Fibroblast of skin of abdomen (primary cell): ENCODE data around the gene KCTD3.
A peak's percentile ranks its signal among the peaks of the same experiment; 100 is the strongest.

Source experiments
- DNase-seq: peaks from one replicate; pipeline ENCODE4 v3.0.0-alpha.2; 2013

KCTD3 gene

DNA sequence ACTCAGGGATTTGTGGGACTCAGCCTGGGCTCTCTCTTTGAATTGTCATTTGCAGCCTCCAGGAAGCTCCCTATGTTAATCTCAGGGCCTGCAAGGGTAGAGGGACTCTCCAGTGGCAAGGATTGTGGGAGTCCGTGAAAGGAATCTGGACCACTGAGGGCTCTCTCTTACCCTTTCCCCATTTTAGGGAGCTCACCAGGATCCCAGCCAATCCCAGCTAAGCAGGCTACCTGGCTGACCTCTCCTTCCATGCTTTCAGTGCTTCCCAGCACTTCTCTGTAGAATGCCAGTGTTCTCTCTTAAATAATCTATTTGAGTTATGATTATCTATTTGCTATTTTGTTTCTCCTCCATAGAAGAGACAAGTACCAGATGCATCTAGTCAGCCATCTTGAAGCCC is 9.6 kb upstream of the KCTD3 start:
- no peak for DNase-seq

DNA sequence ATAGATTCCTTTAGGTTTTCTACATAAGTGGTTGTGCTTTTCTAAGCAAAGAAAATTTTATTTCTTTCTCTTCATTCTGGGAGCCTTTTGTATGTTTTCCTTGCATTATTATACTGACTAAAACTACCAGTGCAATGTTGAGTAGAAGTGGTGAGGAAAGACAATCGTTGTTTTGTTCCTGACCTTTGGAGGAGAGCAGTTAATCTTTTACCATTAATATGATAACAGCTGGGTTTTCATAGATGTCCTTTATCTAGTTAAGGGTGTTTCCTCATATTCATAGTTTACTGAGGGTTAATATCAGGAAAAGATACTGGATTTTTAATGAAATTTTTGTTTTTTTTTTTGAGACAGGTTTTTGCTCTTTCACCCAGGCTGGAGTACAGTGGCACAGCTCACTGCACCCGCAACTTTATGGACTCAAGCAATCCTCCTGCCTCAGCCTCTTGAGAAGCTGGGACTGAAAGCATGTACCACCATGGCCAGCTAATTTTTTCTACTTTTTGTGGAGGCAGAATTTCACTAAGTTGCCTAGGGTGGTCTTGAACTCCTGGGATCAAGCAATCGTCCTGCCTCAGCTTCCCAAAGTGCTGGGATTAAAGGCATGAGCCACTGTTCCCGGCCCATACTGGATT is 9.0 kb upstream of the KCTD3 start:
- no peak for DNase-seq

DNA sequence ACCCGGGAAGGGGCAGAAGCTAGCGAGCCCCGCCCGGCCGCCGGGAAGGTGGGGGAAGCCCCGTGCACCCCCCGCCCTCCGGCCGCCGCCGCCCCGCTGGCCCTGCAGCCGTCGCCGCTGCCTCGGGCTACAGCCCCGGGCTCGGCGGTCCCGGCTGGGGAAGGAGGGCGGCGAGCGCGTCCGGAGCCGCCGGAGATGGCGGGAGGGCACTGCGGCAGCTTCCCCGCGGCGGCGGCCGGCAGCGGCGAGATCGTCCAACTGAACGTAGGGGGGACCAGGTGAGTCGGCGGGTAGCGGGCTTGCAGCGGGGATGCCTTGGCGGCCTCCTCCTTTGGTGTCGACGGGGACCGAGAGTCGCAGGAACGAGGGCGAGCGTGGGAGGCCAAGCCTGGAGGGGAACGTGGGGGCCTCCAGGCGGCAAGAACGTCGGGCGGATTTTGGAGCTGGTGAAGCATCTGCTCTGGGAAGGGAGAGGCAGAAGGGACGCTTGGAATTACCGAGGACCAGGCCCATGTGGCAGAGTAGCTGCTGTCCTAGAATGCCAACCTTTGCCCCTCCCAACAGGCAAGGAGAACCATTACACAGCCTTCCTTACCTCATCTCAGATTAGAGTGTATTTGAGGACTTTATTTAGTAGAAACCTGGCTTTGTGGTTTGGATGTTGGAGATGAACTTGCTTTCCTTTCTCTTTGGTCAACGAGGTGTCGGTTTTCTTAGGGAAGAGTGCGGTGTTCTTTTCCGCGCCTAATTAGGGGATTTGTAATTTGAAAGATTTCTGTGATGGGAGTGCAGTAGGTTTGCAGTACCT is 591 bp downstream of the KCTD3 start:
- DNase-seq: peak; percentile 50

- DNase-seq: peak; percentile 67
These were observed 1.2 kb downstream of the KCTD3 start for GRCh38 chr1:215568299-215568692.

- DNase-seq: no peak
These were observed 3.1 kb downstream of the KCTD3 start for GRCh38 chr1:215569986-215570824.

DNA sequence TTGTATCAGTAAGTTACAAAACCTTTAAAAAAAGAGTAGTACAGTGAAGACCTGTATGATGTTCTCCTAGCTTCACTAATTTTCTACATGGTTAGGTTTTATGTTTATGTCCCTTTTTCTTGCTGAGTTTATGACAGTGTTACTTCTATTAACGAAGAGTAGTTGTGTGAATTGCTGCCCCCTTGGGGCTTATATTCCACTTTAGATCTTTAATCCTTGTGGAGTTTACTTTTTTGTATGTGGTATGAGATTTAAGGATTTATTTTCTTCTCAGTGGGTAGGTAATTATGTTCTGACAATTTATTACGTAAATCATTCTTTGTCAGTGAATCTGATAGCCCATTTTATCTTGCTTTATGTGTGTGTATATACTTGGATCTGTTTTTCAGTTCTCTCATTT is 14.8 kb downstream of the KCTD3 start:
- DNase-seq: no peak

GRCh38 chr1:215583185-215583749 is 16.2 kb downstream of the KCTD3 start:
- DNase-seq: no peak

DNA sequence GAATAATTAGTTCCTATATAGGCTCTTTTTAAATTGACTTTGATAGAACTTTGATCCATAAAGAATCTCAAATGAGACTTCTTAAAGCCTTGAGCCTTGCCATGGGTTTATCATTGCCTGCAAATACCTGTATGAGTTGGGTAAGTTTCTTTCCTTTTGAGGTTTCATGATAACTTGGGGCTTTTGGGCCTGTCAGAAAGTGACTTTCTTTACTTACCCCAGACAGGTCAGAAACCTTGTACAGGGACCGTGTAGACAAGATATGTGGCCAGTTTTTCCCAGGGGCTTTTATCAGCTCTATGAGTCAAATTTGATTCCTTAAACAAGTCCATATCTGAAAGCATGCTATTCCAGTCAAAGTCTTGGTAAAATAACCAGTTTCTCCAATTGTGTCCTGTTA is 17.3 kb downstream of the KCTD3 start:
- no peak for DNase-seq

DNA sequence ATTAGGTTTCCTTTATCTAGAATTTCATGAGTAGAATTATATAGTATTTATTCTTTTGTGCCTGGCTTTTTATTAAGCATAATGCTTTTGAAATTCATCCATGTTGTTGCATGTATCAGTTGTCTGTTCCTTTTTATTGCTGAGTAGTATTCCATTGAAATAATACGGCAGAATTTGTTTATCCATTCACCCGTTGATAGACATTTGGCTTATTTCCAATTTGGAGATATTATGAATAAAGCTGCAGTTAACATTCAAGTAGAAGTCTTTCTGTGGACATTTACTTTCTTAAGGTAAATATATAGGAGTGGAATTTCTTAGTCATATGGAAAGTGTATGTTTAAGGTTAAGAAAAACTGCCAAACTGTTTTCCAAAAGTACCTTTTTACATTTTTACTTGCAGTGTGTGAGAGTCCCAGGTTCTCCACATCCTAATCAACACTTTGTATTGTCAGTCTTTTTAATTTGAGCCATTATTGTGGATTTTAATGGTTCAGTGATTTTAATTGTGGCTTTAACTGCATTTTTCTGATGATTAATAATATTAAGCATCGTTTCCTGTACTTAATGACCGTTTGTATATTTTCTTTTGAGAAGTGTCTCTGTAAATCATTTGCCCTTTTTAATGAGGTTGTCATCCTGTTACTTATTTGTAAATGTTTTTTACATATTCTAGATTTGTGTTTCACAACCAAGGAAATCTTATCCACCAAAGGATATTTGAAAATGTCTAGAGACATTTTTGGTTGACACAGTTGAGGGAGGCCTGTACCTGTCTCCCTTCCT is 22.7 kb downstream of the KCTD3 start:
- no peak for DNase-seq

DNA sequence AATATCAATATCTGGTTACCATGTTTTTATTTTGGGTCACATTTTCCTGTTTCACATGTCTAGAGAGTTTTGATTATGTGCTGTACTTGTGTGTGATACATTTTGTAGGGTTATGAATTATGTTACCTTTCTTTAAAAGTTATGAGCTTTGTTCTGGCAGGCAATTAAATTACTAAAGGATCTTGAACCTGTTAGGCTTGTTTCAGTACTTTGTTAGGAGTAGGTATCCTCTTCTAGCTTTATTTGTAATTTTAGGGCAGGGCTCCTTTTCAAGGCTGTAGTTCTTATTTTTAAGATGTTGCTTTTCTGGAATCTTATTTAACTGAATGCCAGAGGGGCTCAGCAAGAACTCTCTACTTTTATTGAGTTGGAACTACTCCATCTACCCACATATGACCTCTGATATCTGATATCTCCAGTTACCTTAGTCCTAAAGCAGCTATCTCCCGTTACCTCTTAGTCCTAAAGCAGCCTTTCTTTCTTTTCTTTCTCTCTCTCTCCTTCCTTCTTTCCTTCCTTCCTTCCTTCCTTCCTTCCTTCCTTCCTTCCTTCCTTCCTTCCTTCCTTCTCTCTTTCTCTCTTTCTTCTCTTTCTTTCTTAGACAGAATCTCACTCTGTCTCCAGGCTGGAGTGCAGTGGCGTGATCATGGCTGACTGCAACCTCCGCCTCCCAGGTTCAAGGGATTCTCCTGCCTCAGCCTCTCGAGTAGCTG is 23.8 kb downstream of the KCTD3 start:
- DNase-seq: no peak

DNA sequence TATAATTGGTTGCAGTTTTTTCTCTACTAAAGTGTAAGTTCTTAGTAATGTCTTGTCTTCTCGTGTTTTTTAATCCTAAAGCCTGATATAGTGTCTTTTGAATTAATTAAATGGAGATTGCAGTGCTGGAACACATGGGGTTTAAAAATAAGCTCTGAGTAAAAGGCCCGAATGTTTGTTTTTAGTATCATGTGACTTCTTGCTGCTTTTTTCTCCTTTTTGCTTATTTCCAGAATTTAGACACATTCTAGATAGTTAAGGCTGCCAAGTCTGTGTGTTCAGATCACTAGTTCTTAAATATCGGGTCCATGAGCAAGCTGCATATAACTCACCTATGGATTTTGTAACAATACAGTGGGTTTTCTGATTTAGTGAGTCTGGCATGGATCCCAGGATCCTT is 27.5 kb downstream of the KCTD3 start:
- peak; percentile 4 for DNase-seq

GRCh38 chr1:215595231-215595630 is 28.1 kb downstream of the KCTD3 start:
- DNase-seq: peak; percentile 58

GRCh38 chr1:215597961-215598360 is 30.9 kb downstream of the KCTD3 start:
- no peak for DNase-seq

DNA sequence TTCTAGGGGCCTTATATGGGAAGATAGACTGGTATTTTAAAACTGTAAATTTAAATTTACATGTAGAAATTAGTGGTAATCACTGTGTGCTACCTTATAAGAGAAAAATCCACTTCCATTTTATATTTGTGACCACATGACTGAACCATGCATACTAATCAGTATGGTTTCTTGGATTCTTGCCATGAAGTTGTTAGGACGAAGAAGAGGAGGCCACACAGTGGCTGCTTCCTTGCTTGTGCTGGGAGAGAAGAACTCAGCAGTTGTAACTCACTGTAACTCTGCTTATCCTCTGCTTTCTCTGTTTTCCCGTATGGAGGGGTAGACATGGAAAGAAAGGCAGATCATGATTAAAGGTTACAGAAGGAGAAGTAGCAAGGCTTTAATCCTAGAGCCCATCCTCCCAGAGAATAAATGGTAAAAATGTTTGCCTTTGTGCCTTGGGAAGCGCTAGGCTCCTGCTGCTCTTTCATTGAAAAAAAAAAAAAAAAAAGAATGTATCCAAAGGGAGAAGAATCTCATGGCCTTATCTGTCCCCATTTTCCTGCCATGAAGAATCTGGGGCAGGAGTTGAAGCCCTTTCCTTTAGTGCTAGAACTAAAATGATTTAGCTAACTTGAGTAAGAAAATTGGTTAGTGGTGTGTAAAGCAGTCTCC is 32.4 kb downstream of the KCTD3 start:
- peak; percentile 79 for DNase-seq

- no peak for DNase-seq
These were observed 33.2 kb downstream of the KCTD3 start for GRCh38 chr1:215600258-215600792.

DNA sequence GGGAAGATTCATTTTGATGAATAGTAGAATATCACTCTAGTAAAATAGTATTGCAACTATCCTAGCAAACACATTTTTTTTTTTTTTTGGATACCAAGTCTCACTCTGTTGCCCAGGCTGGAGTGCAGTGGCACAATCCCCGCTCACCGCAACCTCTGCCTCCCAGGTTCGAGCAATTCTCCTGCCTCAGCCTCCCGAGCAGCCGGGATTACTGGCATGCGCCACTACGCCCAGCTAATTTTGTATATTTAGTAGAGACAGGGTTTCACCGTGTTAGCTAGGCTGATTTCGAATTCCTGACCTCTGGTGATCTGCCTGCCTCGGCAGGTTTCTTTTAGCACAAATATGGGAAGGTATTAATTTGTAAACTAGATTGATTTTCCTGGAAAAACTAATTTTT is 33.8 kb downstream of the KCTD3 start:
- no peak for DNase-seq

- no peak for DNase-seq
These were observed 34.2 kb downstream of the KCTD3 start for GRCh38 chr1:215601276-215601675.

GRCh38 chr1:215603319-215603718 is 36.2 kb downstream of the KCTD3 start:
- no peak for DNase-seq

- DNase-seq: no peak
These were observed 38.0 kb downstream of the KCTD3 start for GRCh38 chr1:215605011-215605621.

GRCh38 chr1:215606036-215606435 is 38.9 kb downstream of the KCTD3 start:
- no peak for DNase-seq
